Fibroblast of pulmonary artery (primary cell): Measurements from ENCODE around the gene TMEM30B.
"Not testable (repeated sequence)": the region's sequence is repeated elsewhere in the genome, so short reads cannot be mapped to it uniquely, and the experiment has no call there.

ENCODE experiments used
- DNase-seq: peaks from one replicate; pipeline ENCODE4 v3.0.0-alpha.2; 2010; ENCODE audit warnings: low read depth
- H3K4me3 ChIP-seq: replicated peaks from 2 replicates; pipeline ENCODE4 v1.5.1; 2011; ENCODE audit warnings: low read depth, mild to moderate bottlenecking, control low read depth, low read length, moderate library complexity
- TF ChIP-seq, protein P1 (sequence below): IDR thresholded peaks from 2 replicates; pipeline ENCODE4 v1.5.1; 2011; ENCODE audit warnings: mild to moderate bottlenecking, control low read depth, low read length, inconsistent platforms; ENCODE audit errors: missing control alignments

The TMEM30B gene

DNA sequence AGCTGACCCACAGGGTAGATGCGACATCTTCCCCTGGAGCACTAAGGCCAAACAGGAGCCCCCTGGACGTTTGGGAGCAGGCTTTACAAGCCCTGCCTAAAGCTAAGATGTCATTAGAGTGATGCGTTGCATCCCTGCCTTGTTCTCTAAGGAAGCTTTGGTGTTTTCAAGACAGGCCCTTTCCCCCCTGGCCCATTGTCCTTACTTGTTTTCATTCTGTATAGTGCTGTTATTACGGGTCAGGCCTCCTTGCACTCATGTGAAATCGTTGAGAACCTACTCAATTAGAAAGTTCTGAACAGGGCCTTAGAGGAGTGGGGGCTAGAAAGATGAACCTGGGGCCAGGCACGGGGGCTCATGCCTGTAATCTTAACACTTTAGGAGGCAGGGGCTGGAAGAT is 38.6 kb upstream of the TMEM30B start:
- H3K4me3 ChIP-seq = no peak overlapping the region
- DNase-seq = no peak
- TF ChIP-seq, protein P1, sequence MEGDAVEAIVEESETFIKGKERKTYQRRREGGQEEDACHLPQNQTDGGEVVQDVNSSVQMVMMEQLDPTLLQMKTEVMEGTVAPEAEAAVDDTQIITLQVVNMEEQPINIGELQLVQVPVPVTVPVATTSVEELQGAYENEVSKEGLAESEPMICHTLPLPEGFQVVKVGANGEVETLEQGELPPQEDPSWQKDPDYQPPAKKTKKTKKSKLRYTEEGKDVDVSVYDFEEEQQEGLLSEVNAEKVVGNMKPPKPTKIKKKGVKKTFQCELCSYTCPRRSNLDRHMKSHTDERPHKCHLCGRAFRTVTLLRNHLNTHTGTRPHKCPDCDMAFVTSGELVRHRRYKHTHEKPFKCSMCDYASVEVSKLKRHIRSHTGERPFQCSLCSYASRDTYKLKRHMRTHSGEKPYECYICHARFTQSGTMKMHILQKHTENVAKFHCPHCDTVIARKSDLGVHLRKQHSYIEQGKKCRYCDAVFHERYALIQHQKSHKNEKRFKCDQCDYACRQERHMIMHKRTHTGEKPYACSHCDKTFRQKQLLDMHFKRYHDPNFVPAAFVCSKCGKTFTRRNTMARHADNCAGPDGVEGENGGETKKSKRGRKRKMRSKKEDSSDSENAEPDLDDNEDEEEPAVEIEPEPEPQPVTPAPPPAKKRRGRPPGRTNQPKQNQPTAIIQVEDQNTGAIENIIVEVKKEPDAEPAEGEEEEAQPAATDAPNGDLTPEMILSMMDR = no peak

DNA sequence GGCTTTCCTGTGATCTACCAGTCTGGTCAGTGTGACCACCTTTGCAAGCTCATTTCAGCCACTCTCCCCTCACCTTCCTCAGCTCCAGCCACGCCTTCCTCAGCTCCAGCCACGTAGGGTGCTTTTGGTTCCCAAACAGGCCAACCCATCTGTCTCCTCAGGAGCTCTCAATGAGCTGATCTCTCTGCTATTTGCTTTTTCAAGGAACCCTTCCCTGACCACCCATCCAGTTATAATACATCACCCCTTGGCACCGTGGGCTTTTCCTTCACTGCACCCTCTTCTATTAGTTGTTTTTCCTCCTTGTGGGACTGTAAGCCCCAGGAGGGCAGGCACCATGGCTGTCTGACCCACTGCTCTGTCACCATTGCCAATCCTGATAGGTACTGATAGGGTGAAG is 37.9 kb upstream of the TMEM30B start:
- TF ChIP-seq, protein P1 = no peak
- H3K4me3 ChIP-seq = no peak overlapping the region
- DNase-seq = no peak

DNA sequence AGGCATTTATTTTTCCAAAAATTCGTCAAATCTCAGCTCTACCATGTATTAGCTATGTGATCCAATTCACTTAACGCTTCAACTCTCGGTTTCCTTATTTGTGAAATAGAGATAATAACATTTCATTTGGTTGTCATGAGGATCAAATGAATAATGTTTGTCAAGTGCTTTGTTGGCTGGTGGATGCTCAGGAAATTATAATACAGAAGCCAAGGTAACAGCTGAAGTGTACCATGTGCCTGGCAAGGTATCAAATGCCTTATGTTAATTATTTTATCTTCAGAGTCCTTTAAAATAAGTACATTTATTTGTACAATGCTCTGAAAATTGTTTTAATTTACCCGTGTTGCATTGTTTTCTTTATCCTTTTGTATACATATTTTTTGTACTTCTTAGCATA is 34.2 kb upstream of the TMEM30B start:
- TF ChIP-seq, protein P1 = no peak
- H3K4me3 ChIP-seq = no peak overlapping the region
- no peak for DNase-seq

DNA sequence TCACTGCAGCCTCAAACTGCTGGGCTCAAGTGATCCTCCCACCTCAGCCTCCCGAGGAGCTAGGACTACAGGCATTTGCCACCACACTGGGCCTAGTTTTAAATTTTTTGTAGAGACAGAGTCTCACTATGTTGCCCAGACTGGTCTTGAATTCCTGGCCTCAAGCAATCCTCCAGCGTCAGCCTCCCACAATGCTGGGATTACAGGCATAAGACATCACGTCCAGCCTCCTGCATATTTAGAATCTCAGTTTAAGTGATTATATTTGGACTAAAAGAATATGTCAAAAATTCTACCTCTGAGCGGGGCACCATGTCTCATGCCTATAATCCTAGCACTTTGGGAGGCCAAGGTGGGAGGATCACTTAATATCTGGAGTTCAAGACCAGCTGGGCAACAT is 27.6 kb upstream of the TMEM30B start:
- H3K4me3 ChIP-seq, DNase-seq: not testable (repeated sequence)

DNA sequence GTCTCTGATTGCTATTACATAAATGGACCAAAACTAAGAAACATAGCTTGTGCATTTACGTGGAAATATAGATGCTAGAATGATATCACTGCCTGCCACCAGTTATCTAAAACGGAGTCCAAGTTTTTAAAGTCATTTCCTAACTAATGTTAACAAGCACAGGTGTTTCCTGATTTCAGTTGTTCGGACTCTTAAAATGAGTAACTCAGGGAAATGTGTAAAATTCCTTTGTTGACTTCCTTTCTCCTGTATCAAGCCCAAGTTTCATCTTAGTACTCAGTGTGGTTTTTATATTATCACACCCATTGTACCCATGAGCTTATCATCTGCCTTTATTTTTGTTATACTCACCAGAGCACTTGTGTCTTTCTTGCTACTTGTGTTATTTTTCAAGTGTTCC is 27.1 kb upstream of the TMEM30B start:
- H3K4me3 ChIP-seq = no peak overlapping the region

DNA sequence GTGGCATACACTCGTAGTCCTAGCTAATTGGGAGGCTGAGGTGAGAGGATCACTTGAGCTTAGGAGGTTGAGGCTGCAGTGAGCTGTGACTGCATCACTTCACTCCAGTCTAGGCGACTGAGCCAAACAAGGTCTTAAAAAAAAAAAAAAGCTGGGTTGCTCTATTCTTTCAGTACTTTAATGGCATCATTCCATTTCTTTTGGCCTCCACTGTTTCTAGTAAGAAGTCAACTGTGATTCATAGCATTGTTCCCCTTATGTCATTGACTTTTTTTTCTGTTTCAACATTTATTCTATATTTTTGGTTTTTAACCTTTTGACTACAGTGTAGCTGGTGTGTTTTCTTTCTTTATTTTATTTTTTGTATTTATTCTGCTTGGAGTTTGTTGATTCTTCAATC is 23.6 kb upstream of the TMEM30B start:
- no peak overlapping the region for H3K4me3 ChIP-seq
- TF ChIP-seq, protein P1 = no peak
- DNase-seq = no peak

More for the DNA sequence above, 27.1 kb upstream of the TMEM30B start:
- TF ChIP-seq, protein P1 = no peak
- DNase-seq = peak; percentile 34

DNA sequence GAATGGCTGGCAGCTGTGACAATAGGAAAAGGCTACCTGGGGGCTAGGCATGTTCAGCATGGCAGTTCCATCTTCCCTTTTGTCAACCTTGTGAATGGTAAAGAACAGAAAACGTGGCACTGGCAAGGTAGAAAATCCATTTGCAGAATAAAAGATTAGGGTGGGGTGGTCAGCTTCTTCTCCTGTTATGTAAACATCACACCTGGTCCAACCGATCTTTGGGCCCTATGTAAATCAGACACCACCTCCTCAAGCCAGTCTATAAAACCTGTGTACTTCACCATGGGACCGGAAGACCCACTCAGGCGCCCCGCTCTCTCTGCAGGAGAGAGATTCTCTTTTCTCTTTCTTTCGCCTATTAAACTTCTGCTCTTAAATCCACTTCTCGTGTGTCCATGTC is 19.6 kb upstream of the TMEM30B start:
- no peak for DNase-seq
- TF ChIP-seq, protein P1 = no peak
- no peak overlapping the region for H3K4me3 ChIP-seq

DNA sequence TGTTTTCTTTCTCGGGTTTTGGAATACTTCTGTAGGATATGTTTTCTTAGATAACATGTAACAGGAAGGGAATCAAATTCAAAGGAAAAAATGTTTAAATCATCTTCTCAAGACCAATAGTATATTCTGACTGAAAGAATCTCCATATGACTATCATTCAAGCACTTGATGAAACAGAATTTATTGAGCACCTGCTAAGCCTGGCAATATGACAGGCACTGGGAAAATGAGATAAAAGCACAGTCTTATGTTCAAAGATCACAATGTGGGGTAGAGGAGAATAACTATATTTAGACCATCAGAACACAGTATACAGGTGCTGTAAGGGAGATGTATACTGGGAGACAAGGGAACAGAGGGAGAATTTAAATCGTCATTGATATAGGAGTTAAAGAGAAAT is 19.1 kb upstream of the TMEM30B start:
- TF ChIP-seq, protein P1 = no peak
- no peak for DNase-seq
- H3K4me3 ChIP-seq = no peak overlapping the region
